ENCODE data around the gene ARL14EP. TPM values are rescaled to one million over a fixed set of nuclear protein-coding genes. Genes with fewer than 3 reads are reported as not detected.

Gene ARL14EP
- polyA plus RNA-seq (ENCODE audit: low read depth in 6 of 6), result 100 to 1,000 TPM in 1 of 6 donors, 10 to 100 TPM in 5; 60.4 to 131 (median 92.3) TPM

- Mint-ChIP-seq H3K27me3 (peaks cover 4 to 23% (median 18%) of the 10 kb centered on the region in 3 donors), H3K27ac (peak within 1 kb of the TSS; percentile 97 to 100 (median 100)), H3K36me3 (no peaks in the 10 kb centered on the region), H3K4me3 (peak within 1 kb of the TSS; percentile 95 to 100 (median 100)), H3K4me1 (peaks cover 25 to 46% (median 30%) of the 10 kb centered on the region in 3 donors), H3K9me3 (no peaks in the 10 kb centered on the region)
- peak; percentile 90 for DNase-seq
- ATAC-seq (ENCODE audit: low read depth in 2 of 2), result peak; percentile 87 to 94
Observed at GRCh38 chr11:30322826-30323710, at the start of gene ARL14EP. Gene ARL14EP (plus strand): TSS chr11:30323104. CDS start chr11:30330949, 7,845 bp downstream.

- no peak for DNase-seq
- H3K36me3 Mint-ChIP-seq, result no peaks in the 10 kb centered on the region
- H3K4me3 Mint-ChIP-seq, result no peak overlapping the region
- H3K4me1 Mint-ChIP-seq, result peaks cover 7 to 14% (median 8%) of the 10 kb centered on the region in 3 donors
- peaks cover 0 to 1% (median 0%) of the 10 kb centered on the region in 7 donors for H3K9me3 Mint-ChIP-seq
- peaks cover 6 to 16% (median 16%) of the 10 kb centered on the region in 3 donors for H3K27me3 Mint-ChIP-seq
- ATAC-seq (ENCODE audit: low read depth in 2 of 2), result no peak
- H3K27ac Mint-ChIP-seq, result no peak overlapping the region
Observed at GRCh38 chr11:30277176-30277575, 45.7 kb upstream of the ARL14EP start.

- H3K27ac Mint-ChIP-seq, result no peak overlapping the region
- no peaks in the 10 kb centered on the region for H3K36me3 Mint-ChIP-seq
- H3K4me3 Mint-ChIP-seq, result no peak overlapping the region
- peaks cover 0 to 12% (median 0%) of the 10 kb centered on the region in 3 donors for H3K27me3 Mint-ChIP-seq
- H3K4me1 Mint-ChIP-seq, result peaks cover 7 to 19% (median 8%) of the 10 kb centered on the region in 3 donors
- ATAC-seq (ENCODE audit: low read depth in 2 of 2) (no peak), DNase-seq (no peak)
- peaks cover 0 to 1% (median 0%) of the 10 kb centered on the region in 7 donors for H3K9me3 Mint-ChIP-seq
Observed at GRCh38 chr11:30279796-30280195, 43.1 kb upstream of the ARL14EP start.

GRCh38 chr11:30281476-30282288 lies 41.2 kb upstream of the ARL14EP start:
- peak overlapping the region in 1 of 6 donors; percentile 18 for H3K27ac Mint-ChIP-seq
- no peaks in the 10 kb centered on the region for H3K36me3 Mint-ChIP-seq
- H3K27me3 Mint-ChIP-seq, result no peaks in the 10 kb centered on the region
- DNase-seq, result no peak
- peaks cover 0 to 1% (median 0%) of the 10 kb centered on the region in 7 donors for H3K9me3 Mint-ChIP-seq
- peaks cover 7 to 19% (median 8%) of the 10 kb centered on the region in 3 donors for H3K4me1 Mint-ChIP-seq
- H3K4me3 Mint-ChIP-seq, result peak overlapping the region in 4 of 8 donors; percentile 6 to 68 (median 46)
- ATAC-seq (ENCODE audit: low read depth in 2 of 2), result no peak

GRCh38 chr11:30282289-30282631 lies 40.6 kb upstream of the ARL14EP start:
- peaks cover 0 to 3% (median 0%) of the 10 kb centered on the region in 3 donors for H3K27me3 Mint-ChIP-seq
- ATAC-seq (ENCODE audit: low read depth in 2 of 2) (no peak), DNase-seq (no peak)
- peak overlapping the region in 2 of 8 donors; percentile 46 to 68 for H3K4me3 Mint-ChIP-seq
- peaks cover 0 to 1% (median 0%) of the 10 kb centered on the region in 7 donors for H3K9me3 Mint-ChIP-seq
- no peaks in the 10 kb centered on the region for H3K36me3 Mint-ChIP-seq
- H3K27ac Mint-ChIP-seq, result no peak overlapping the region
- peaks cover 7 to 19% (median 8%) of the 10 kb centered on the region in 3 donors for H3K4me1 Mint-ChIP-seq

GRCh38 chr11:30284836-30285235 lies 38.1 kb upstream of the ARL14EP start:
- H3K27ac Mint-ChIP-seq, result no peak overlapping the region
- peaks cover 7 to 19% (median 8%) of the 10 kb centered on the region in 3 donors for H3K4me1 Mint-ChIP-seq
- no peak for ATAC-seq (ENCODE audit: low read depth in 2 of 2)
- H3K27me3 Mint-ChIP-seq, result peaks cover 0 to 8% (median 5%) of the 10 kb centered on the region in 3 donors
- DNase-seq, result no peak
- no peaks in the 10 kb centered on the region for H3K9me3 Mint-ChIP-seq
- H3K4me3 Mint-ChIP-seq, result no peak overlapping the region
- H3K36me3 Mint-ChIP-seq, result no peaks in the 10 kb centered on the region

- Mint-ChIP-seq H3K4me1 (peaks cover 7 to 19% (median 8%) of the 10 kb centered on the region in 3 donors), H3K27me3 (peaks cover 0 to 9% (median 5%) of the 10 kb centered on the region in 3 donors), H3K4me3 (no peak overlapping the region), H3K36me3 (no peaks in the 10 kb centered on the region), H3K27ac (no peak overlapping the region), H3K9me3 (no peaks in the 10 kb centered on the region)
- no peak for DNase-seq
- no peak for ATAC-seq (ENCODE audit: low read depth in 2 of 2)
Observed at GRCh38 chr11:30285416-30286121, 37.3 kb upstream of the ARL14EP start.

- H3K27me3 Mint-ChIP-seq, result peaks cover 0 to 32% (median 18%) of the 10 kb centered on the region in 3 donors
- DNase-seq, result no peak
- no peaks in the 10 kb centered on the region for H3K9me3 Mint-ChIP-seq
- no peaks in the 10 kb centered on the region for H3K4me1 Mint-ChIP-seq
- no peak for ATAC-seq (ENCODE audit: low read depth in 2 of 2)
- no peak overlapping the region for H3K4me3 Mint-ChIP-seq
- no peaks in the 10 kb centered on the region for H3K36me3 Mint-ChIP-seq
- H3K27ac Mint-ChIP-seq, result no peak overlapping the region
Observed at GRCh38 chr11:30291331-30291730, 31.6 kb upstream of the ARL14EP start.

GRCh38 chr11:30292545-30292944 lies 30.4 kb upstream of the ARL14EP start:
- no peak for ATAC-seq (ENCODE audit: low read depth in 2 of 2)
- H3K4me3 Mint-ChIP-seq, result no peak overlapping the region
- H3K36me3 Mint-ChIP-seq, result no peaks in the 10 kb centered on the region
- peaks cover 0 to 40% (median 13%) of the 10 kb centered on the region in 3 donors for H3K27me3 Mint-ChIP-seq
- DNase-seq, result no peak
- no peaks in the 10 kb centered on the region for H3K9me3 Mint-ChIP-seq
- no peaks in the 10 kb centered on the region for H3K4me1 Mint-ChIP-seq
- H3K27ac Mint-ChIP-seq, result no peak overlapping the region

GRCh38 chr11:30295178-30295885 lies 27.6 kb upstream of the ARL14EP start:
- no peaks in the 10 kb centered on the region for H3K9me3 Mint-ChIP-seq
- H3K27me3 Mint-ChIP-seq, result peaks cover 0 to 32% (median 19%) of the 10 kb centered on the region in 3 donors
- no peaks in the 10 kb centered on the region for H3K4me1 Mint-ChIP-seq
- no peaks in the 10 kb centered on the region for H3K36me3 Mint-ChIP-seq
- ATAC-seq (ENCODE audit: low read depth in 2 of 2) (no peak), DNase-seq (no peak)
- no peak overlapping the region for H3K27ac Mint-ChIP-seq
- H3K4me3 Mint-ChIP-seq, result no peak overlapping the region

- Mint-ChIP-seq H3K9me3 (peaks cover 0 to 1% (median 0%) of the 10 kb centered on the region in 7 donors), H3K27me3 (peaks cover 7 to 18% (median 15%) of the 10 kb centered on the region in 3 donors), H3K27ac (peak overlapping the region in 1 of 6 donors; percentile 34), H3K4me3 (no peak overlapping the region), H3K36me3 (no peaks in the 10 kb centered on the region), H3K4me1 (no peaks in the 10 kb centered on the region)
- ATAC-seq (ENCODE audit: low read depth in 2 of 2) (no peak), DNase-seq (no peak)
Observed at GRCh38 chr11:30304620-30305019, 18.3 kb upstream of the ARL14EP start.

GRCh38 chr11:30310623-30311022 lies 12.3 kb upstream of the ARL14EP start:
- DNase-seq, result no peak
- H3K36me3 Mint-ChIP-seq, result peaks cover 5 to 7% of the 10 kb centered on the region in 2 donors
- peaks cover 0 to 14% (median 6%) of the 10 kb centered on the region in 7 donors for H3K9me3 Mint-ChIP-seq
- peaks cover 7 to 39% (median 38%) of the 10 kb centered on the region in 3 donors for H3K27me3 Mint-ChIP-seq
- H3K27ac Mint-ChIP-seq, result no peak overlapping the region
- no peaks in the 10 kb centered on the region for H3K4me1 Mint-ChIP-seq
- H3K4me3 Mint-ChIP-seq, result no peak overlapping the region
- ATAC-seq (ENCODE audit: low read depth in 2 of 2), result no peak
